T-helper 2 cell treated with Interferon-gamma antibody and Interleukin-4, amounts not matched to agents 5 μg/mL and 100 μg/mL, for 36 hours (primary cell): ENCODE results near the gene CALCA.

Source experiments
- DNase-seq: peaks from one replicate; pipeline ENCODE4 v3.0.0; 2021; ENCODE audit warnings: low spot score
- H3K27ac Mint-ChIP-seq: one replicate; pipeline ENCODE4 v1.8.0; 2021; ENCODE audit warnings: mild to moderate bottlenecking, mixed read lengths
- H3K27me3 Mint-ChIP-seq: one replicate; pipeline ENCODE4 v1.8.0; 2021; ENCODE audit warnings: low read depth, mixed read lengths
- H3K36me3 Mint-ChIP-seq: one replicate; pipeline ENCODE4 v1.8.0; 2021; ENCODE audit warnings: low read depth, mixed read lengths
- H3K4me1 Mint-ChIP-seq: one replicate; pipeline ENCODE4 v1.8.0; 2021; ENCODE audit warnings: low read depth, mixed read lengths
- H3K4me3 Mint-ChIP-seq: one replicate; pipeline ENCODE4 v1.8.0; 2022; ENCODE audit warnings: mild to moderate bottlenecking, moderate library complexity, mixed read lengths
- H3K9me3 Mint-ChIP-seq: one replicate; pipeline ENCODE4 v1.8.0; 2021; ENCODE audit warnings: mixed read lengths

The CALCA gene

GRCh38 chr11:14924318-14924717 is 47.8 kb downstream of the CALCA start:
- no peaks in the 10 kb centered on the region for H3K4me1 Mint-ChIP-seq
- peaks cover 3% of the 10 kb centered on the region for H3K9me3 Mint-ChIP-seq
- no peak for DNase-seq
- H3K27me3 Mint-ChIP-seq = peaks cover 7% of the 10 kb centered on the region
- peaks cover 4% of the 10 kb centered on the region for H3K36me3 Mint-ChIP-seq
- H3K27ac Mint-ChIP-seq = no peak overlapping the region
- H3K4me3 Mint-ChIP-seq = no peak overlapping the region
